Thymus (tissue), 11 donors: ENCODE data around the gene SRSF1. TPM values are rescaled to one million over a fixed set of nuclear protein-coding genes. Genes with fewer than 3 reads are reported as not detected.

Experiments
- DNase-seq, 9 donors: peaks; one replicate each; pipeline ENCODE4 v3.0.0-alpha.2; 2013; ENCODE audit warnings: low spot score in 9 of 9, low read depth in 6 of 9, missing footprints in 1 of 9
- H3K27ac ChIP-seq, 2 donors: one replicate each; pipeline ENCODE4 v1.5.1; 2013; ENCODE audit warnings: control low read depth in 1 of 2, low read depth in 1 of 2, low read length in 1 of 2, mild to moderate bottlenecking in 1 of 2, moderate library complexity in 1 of 2
- H3K27me3 ChIP-seq, 2 donors: one replicate each; pipeline ENCODE4 v1.5.1; 2013; ENCODE audit warnings: low read length in 1 of 2; ENCODE audit not compliant: control insufficient read depth in 2 of 2, insufficient read depth in 1 of 2
- H3K36me3 ChIP-seq, 2 donors: one replicate each; pipeline ENCODE4 v1.5.1; 2013; ENCODE audit warnings: low read length in 1 of 2, mild to moderate bottlenecking in 1 of 2, moderate library complexity in 1 of 2; ENCODE audit not compliant: control insufficient read depth in 2 of 2, insufficient read depth in 2 of 2
- H3K4me1 ChIP-seq, 2 donors: one replicate each; pipeline ENCODE4 v1.5.1; 2013; ENCODE audit warnings: low read length in 2 of 2; ENCODE audit not compliant: control insufficient read depth in 2 of 2, insufficient read depth in 2 of 2
- H3K4me3 ChIP-seq, 2 donors: one replicate each; pipeline ENCODE4 v1.5.1; 2013; ENCODE audit warnings: low read length in 2 of 2, control low read depth in 1 of 2, mild to moderate bottlenecking in 1 of 2
- H3K9me3 ChIP-seq, 2 donors: one replicate each; pipeline ENCODE4 v1.5.1; 2013; ENCODE audit warnings: low read length in 1 of 2, mild to moderate bottlenecking in 1 of 2; ENCODE audit not compliant: control insufficient read depth in 2 of 2, insufficient read depth in 1 of 2
- WGBS: extraction: QIAGEN DNeasy Blood & Tissue Kit; methylation state at CpG from one replicate; pipeline ENCODE4 v1.1.7; 2013; 5-methylcytosine and 5-hydroxymethylcytosine counted together
- polyA plus RNA-seq: library from polyadenylated mRNA; stranded (reverse); fragments of 200-250 nt; gene quantifications from one replicate; pipeline ENCODE4 v1.2.3, GENCODE V29; 2013
- total RNA-seq: library from RNA; stranded (reverse); fragments of 120-200 nt; gene quantifications from one replicate; pipeline ENCODE4 v1.2.4, GENCODE V29; 2013
- donor health status: healthy.

Gene SRSF1
- total and polyA plus RNA-seq, 2 donors, result 104 to 307 TPM

DNA sequence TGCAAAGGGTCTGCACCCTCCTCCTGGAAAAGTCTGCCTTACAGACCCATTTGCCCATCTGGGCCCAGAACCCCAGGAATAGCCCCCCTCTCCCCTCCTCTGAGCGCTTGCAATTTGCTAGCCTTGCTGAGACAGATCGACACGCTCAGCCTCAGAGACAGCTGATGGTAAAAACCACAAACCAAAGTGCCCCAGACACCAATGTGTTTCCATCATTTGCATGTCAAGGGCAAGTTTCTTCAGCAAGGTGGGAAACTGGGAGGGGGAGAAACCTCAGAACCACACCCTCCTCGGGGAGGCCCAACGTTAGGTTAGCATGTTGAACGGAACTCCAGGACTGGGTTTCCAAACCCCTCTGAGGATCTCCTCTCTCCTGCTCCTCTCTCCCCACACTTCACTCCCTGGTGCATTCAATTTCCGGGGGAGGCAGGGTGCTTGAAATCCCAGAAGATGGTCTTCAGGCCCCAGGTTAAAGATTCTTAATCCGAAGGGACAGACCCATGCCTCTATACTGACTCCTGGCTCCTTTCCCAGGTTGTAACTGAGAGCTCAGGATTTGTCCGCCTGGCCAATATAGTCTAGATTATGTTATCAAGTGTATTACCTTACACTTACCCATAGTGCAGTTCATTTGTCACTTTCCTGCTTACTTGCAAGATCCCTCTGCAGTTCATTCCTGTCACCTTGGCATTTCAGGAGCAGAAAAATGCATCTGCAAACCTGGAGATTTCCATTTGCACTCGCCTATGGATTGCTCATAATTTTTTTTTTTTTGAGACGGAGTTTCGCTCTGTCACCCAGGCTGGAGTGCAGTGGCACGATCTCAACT lies 50.5 kb downstream of the SRSF1 start:
- Histone ChIP-seq H3K9me3 (no peaks in the 10 kb centered on the region), H3K4me1 (peaks cover 15 to 39% of the 10 kb centered on the region in 2 donors), H3K27me3 (peaks cover 29 to 66% of the 10 kb centered on the region in 2 donors), H3K36me3 (no peaks in the 10 kb centered on the region), H3K27ac (no peak overlapping the region), H3K4me3 (no peak overlapping the region)
- WGBS, result 43% methylated on average over 13 of the region's 13 CpGs
- DNase-seq, result peak in 4 of 9 donors; percentile 48 to 83 (median 60)

DNA sequence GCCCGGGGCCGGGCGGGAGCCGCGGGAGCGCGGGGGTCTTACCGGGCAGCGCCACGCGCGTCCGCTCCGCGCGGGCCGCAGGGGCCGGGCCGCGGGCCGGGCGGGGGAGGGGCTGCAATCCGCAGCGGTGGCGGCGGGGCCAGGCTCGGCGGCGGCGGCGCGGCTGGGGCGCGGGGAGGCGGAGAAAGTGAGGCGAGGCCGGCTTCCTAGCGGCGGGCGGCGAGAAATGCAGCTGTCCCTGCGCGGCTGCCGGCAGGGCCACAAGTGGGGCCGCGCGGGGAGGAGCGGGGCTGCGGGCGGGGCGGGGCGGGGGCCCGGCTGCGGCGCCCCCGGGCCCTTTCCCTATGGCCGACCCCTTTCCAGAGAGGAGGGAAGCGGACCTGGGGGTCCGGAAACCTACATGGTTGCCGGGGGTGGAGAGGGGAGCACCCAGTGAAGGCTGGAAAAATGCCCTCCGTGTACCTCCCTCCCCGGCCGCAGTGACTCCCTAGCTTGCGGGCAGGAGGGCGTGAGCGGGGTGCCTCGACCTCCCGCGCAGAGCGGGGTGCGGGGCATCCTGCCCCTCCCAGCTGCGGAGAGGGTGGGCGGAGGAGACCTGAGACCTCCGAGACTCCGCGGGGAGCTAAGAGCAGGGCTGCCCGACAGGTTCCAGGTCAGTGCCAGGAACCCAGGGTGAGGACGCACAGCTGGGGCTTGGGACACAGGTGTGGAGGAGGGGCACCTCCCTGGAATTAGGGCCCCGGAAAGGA lies 51.7 kb downstream of the SRSF1 start, which contains the start of gene CUEDC1:
Gene CUEDC1 (minus strand): TSS at position 230 of the 749 bp plus-strand sequence. CDS start 69,848 bp downstream, outside the sequence.
- 1% methylated on average over 79 of the region's 79 CpGs for WGBS
- peak in 2 of 9 donors; percentile 33 to 59 for DNase-seq

GRCh38 chr17:57954397-57955182 lies 52.5 kb downstream of the SRSF1 start:
- no peaks in the 10 kb centered on the region for H3K36me3 ChIP-seq
- WGBS, result 2% methylated on average over 84 of the region's 85 CpGs
- H3K4me3 ChIP-seq, result peak overlapping the region in 1 of 2 donors; percentile 61
- DNase-seq, result no peak
- H3K9me3 ChIP-seq, result no peaks in the 10 kb centered on the region
- peak overlapping the region in 1 of 2 donors; percentile 83 for H3K27ac ChIP-seq
- H3K4me1 ChIP-seq, result peaks cover 15 to 50% of the 10 kb centered on the region in 2 donors
- peaks cover 29 to 59% of the 10 kb centered on the region in 2 donors for H3K27me3 ChIP-seq

More for the DNA sequence above, 51.7 kb downstream of the SRSF1 start, which contains the start of gene CUEDC1:
- H3K27me3 ChIP-seq, result peaks cover 29 to 66% of the 10 kb centered on the region in 2 donors
- peaks cover 15 to 44% of the 10 kb centered on the region in 2 donors for H3K4me1 ChIP-seq
- H3K4me3 ChIP-seq, result peak within 1 kb of the TSS; percentile 35 to 61
- H3K9me3 ChIP-seq, result no peaks in the 10 kb centered on the region
- H3K27ac ChIP-seq, result peak within 1 kb of the TSS in 1 of 2 donors; percentile 83
- no peaks in the 10 kb centered on the region for H3K36me3 ChIP-seq

DNA sequence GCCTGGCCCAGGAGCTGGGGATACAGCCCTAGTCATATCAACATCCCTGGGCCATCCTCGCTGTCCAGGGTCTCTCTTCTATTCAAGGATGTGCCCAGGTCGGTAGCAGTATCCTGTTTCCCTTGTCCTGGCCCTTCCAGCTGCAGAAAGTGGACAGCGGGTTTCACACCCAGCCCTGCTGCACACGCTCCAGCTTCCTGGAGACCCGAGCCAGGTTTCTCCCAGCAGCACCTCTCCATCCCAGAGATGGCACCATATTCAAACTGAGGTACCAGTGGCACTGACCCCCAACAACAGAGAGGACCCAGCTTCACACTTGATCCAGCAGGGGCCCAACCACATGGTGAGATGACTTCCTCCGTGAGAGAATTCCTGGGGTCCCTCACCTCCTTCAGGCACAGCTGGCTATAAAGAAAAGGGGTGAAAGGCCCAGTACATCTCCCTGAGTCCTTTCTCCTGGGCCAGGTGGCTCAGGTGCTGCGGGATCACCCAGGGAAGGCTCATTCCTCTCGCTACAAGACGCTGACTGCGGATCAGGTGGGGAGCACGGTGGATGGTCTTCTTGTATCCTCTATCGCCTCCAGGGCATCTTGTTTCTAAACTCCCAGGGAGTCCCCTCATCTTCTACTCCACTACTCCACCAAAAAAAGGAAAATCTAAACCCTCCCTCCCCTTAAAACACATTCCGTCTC lies 53.2 kb downstream of the SRSF1 start:
- Histone ChIP-seq H3K27ac (no peak overlapping the region), H3K9me3 (no peaks in the 10 kb centered on the region), H3K36me3 (no peaks in the 10 kb centered on the region), H3K4me1 (peaks cover 15 to 55% of the 10 kb centered on the region in 2 donors), H3K4me3 (no peak overlapping the region), H3K27me3 (peaks cover 29 to 54% of the 10 kb centered on the region in 2 donors)
- WGBS, result 94% methylated on average over 13 of the region's 13 CpGs
- DNase-seq, result no peak

Other genes starting within 250 kb of the SRSF1 start
- 50.8 TPM for gene MRPS23, start 157.2 kb downstream of the SRSF1 start, total RNA-seq
- gene MRPS23, start 157.2 kb downstream of the SRSF1 start, polyA plus RNA-seq, result 22.7 TPM
- 3.1 TPM for gene CUEDC1, start 51.8 kb downstream of the SRSF1 start, total RNA-seq
- 19.3 TPM for gene CUEDC1, start 51.8 kb downstream of the SRSF1 start, polyA plus RNA-seq
- 39.7 TPM for gene VEZF1, start 19.0 kb downstream of the SRSF1 start, total RNA-seq
- gene VEZF1, start 19.0 kb downstream of the SRSF1 start, polyA plus RNA-seq, result 31.8 TPM
- 11.7 TPM for gene DYNLL2, start 76.2 kb upstream of the SRSF1 start, total RNA-seq
- gene DYNLL2, start 76.2 kb upstream of the SRSF1 start, polyA plus RNA-seq, result 23.2 TPM
- 0.05 TPM for gene OR4D1, start 141.1 kb upstream of the SRSF1 start, total RNA-seq
- gene OR4D1, start 141.1 kb upstream of the SRSF1 start, polyA plus RNA-seq, result 0.11 TPM
- gene OR4D2, start 159.7 kb upstream of the SRSF1 start, total RNA-seq, result not detected
- 0.02 TPM for gene OR4D2, start 159.7 kb upstream of the SRSF1 start, polyA plus RNA-seq
- 14.9 TPM for gene EPX, start 185.5 kb upstream of the SRSF1 start, total RNA-seq
- 1.3 TPM for gene EPX, start 185.5 kb upstream of the SRSF1 start, polyA plus RNA-seq
- gene MKS1, start 212.0 kb upstream of the SRSF1 start, total RNA-seq, result 11.9 TPM
- 12.5 TPM for gene MKS1, start 212.0 kb upstream of the SRSF1 start, polyA plus RNA-seq
- 0.09 TPM for gene LPO, start 231.3 kb upstream of the SRSF1 start, total RNA-seq
- gene LPO, start 231.3 kb upstream of the SRSF1 start, polyA plus RNA-seq, result 0.23 TPM